ENCODE measurements around the gene INTS15.

Gene INTS15

GRCh38 chr7:6639032-6639431, 49.2 kb downstream of the INTS15 start:
- no peak for DNase-seq (ENCODE audit: low spot score)
- Histone ChIP-seq H3K27me3 (ENCODE audit: insufficient read depth, poor library complexity, severe bottlenecking) (no peaks in the 10 kb centered on the region), H3K4me3 (ENCODE audit: severe bottlenecking) (no peak overlapping the region), H3K36me3 (ENCODE audit: low read depth) (peaks cover 26% of the 10 kb centered on the region), H3K27ac (ENCODE audit: poor library complexity, severe bottlenecking) (no peak overlapping the region), H3K9me3 (ENCODE audit: severe bottlenecking) (no peaks in the 10 kb centered on the region), H3K4me1 (ENCODE audit: insufficient read depth, poor library complexity, severe bottlenecking) (no peaks in the 10 kb centered on the region)
- ATAC-seq (ENCODE audit: low read depth) = no peak
- TF ChIP-seq CTCF (IDR thresholded peaks at IDR 0.05; ENCODE audit: poor library complexity, severe bottlenecking) = no peak

GRCh38 chr7:6639627-6640026, 49.8 kb downstream of the INTS15 start:
- no peaks in the 10 kb centered on the region for H3K9me3 ChIP-seq (ENCODE audit: severe bottlenecking)
- DNase-seq (ENCODE audit: low spot score) = no peak
- H3K27ac ChIP-seq (ENCODE audit: poor library complexity, severe bottlenecking) = no peak overlapping the region
- H3K36me3 ChIP-seq (ENCODE audit: low read depth) = peaks cover 32% of the 10 kb centered on the region
- no peaks in the 10 kb centered on the region for H3K27me3 ChIP-seq (ENCODE audit: insufficient read depth, poor library complexity, severe bottlenecking)
- H3K4me1 ChIP-seq (ENCODE audit: insufficient read depth, poor library complexity, severe bottlenecking) = no peaks in the 10 kb centered on the region
- ATAC-seq (ENCODE audit: low read depth) = no peak
- TF ChIP-seq CTCF (IDR thresholded peaks at IDR 0.05; ENCODE audit: poor library complexity, severe bottlenecking) = no peak
- H3K4me3 ChIP-seq (ENCODE audit: severe bottlenecking) = no peak overlapping the region

- TF ChIP-seq CTCF (IDR thresholded peaks at IDR 0.05; ENCODE audit: poor library complexity, severe bottlenecking) = no peak
- no peaks in the 10 kb centered on the region for H3K9me3 ChIP-seq (ENCODE audit: severe bottlenecking)
- DNase-seq (ENCODE audit: low spot score) (no peak), ATAC-seq (ENCODE audit: low read depth) (no peak)
- no peak overlapping the region for H3K27ac ChIP-seq (ENCODE audit: poor library complexity, severe bottlenecking)
- H3K4me1 ChIP-seq (ENCODE audit: insufficient read depth, poor library complexity, severe bottlenecking) = no peaks in the 10 kb centered on the region
- no peak overlapping the region for H3K4me3 ChIP-seq (ENCODE audit: severe bottlenecking)
- H3K27me3 ChIP-seq (ENCODE audit: insufficient read depth, poor library complexity, severe bottlenecking) = no peaks in the 10 kb centered on the region
- H3K36me3 ChIP-seq (ENCODE audit: low read depth) = peaks cover 39% of the 10 kb centered on the region
These were observed 50.5 kb downstream of the INTS15 start for GRCh38 chr7:6640246-6640721.

GRCh38 chr7:6641305-6642035, 51.6 kb downstream of the INTS15 start:
- Histone ChIP-seq H3K27me3 (ENCODE audit: insufficient read depth, poor library complexity, severe bottlenecking) (no peaks in the 10 kb centered on the region), H3K4me1 (ENCODE audit: insufficient read depth, poor library complexity, severe bottlenecking) (no peaks in the 10 kb centered on the region), H3K9me3 (ENCODE audit: severe bottlenecking) (no peaks in the 10 kb centered on the region), H3K36me3 (ENCODE audit: low read depth) (peaks cover 41% of the 10 kb centered on the region), H3K27ac (ENCODE audit: poor library complexity, severe bottlenecking) (no peak overlapping the region), H3K4me3 (ENCODE audit: severe bottlenecking) (no peak overlapping the region)
- no peak for TF ChIP-seq CTCF (IDR thresholded peaks at IDR 0.05; ENCODE audit: poor library complexity, severe bottlenecking)
- DNase-seq (ENCODE audit: low spot score) (no peak), ATAC-seq (ENCODE audit: low read depth) (no peak)

- no peak for DNase-seq (ENCODE audit: low spot score)
- Histone ChIP-seq H3K36me3 (ENCODE audit: low read depth) (peaks cover 41% of the 10 kb centered on the region), H3K27me3 (ENCODE audit: insufficient read depth, poor library complexity, severe bottlenecking) (no peaks in the 10 kb centered on the region), H3K27ac (ENCODE audit: poor library complexity, severe bottlenecking) (no peak overlapping the region), H3K4me3 (ENCODE audit: severe bottlenecking) (no peak overlapping the region), H3K9me3 (ENCODE audit: severe bottlenecking) (no peaks in the 10 kb centered on the region), H3K4me1 (ENCODE audit: insufficient read depth, poor library complexity, severe bottlenecking) (no peaks in the 10 kb centered on the region)
- ATAC-seq (ENCODE audit: low read depth) = no peak
- TF ChIP-seq CTCF (IDR thresholded peaks at IDR 0.05; ENCODE audit: poor library complexity, severe bottlenecking) = no peak
These were observed 52.5 kb downstream of the INTS15 start for GRCh38 chr7:6642239-6642839.

Data from RWPE2 (cell line).